CD4-positive, CD25-positive, alpha-beta regulatory T cell (primary cell): Measurements from ENCODE around the gene WWOX. TPM values are rescaled to one million over a fixed set of nuclear protein-coding genes. Genes with fewer than 3 reads are reported as not detected.
A peak's percentile ranks its signal among the peaks of the same experiment; 100 is the strongest.

Experiments used
- ATAC-seq, 2 donors: fragments of 150-1000 bp; cut with Tn5 transposase; one replicate each; pipeline ENCODE4 v1.10.0; 2021; ENCODE audit warnings: low read depth in 2 of 2, moderate number of reproducible peaks in 2 of 2, moderate library complexity in 1 of 2
- DNase-seq, 3 donors: peaks; one replicate each; pipeline versions ENCODE4 v3.0.0 to v3.0.0-alpha.2; 2012 to 2022; ENCODE audit warnings: mixed read lengths in 1 of 3
- H3K27ac ChIP-seq: one replicate; pipeline ENCODE4 v1.7.0; 2013; ENCODE audit warnings: mild to moderate bottlenecking, low read length; ENCODE audit not compliant: insufficient read depth, poor library complexity, severe bottlenecking
- H3K27me3 ChIP-seq: one replicate; pipeline ENCODE4 v1.7.0; 2013; ENCODE audit warnings: low read length; ENCODE audit not compliant: control insufficient read depth, insufficient read depth
- H3K36me3 ChIP-seq: one replicate; pipeline ENCODE4 v1.7.0; 2013; ENCODE audit warnings: mild to moderate bottlenecking, low read length, moderate library complexity; ENCODE audit not compliant: control insufficient read depth, insufficient read depth
- H3K4me1 ChIP-seq: 2 replicates; pipeline ENCODE4 v1.7.0; 2013; ENCODE audit warnings: mild to moderate bottlenecking, low read length; ENCODE audit not compliant: insufficient read depth, control insufficient read depth, poor library complexity, severe bottlenecking
- H3K4me3 ChIP-seq: one replicate; pipeline ENCODE4 v1.7.0; 2013; ENCODE audit warnings: low read depth, mild to moderate bottlenecking, low read length, moderate library complexity
- H3K9me3 ChIP-seq, 2 experiments: 1 replicate in 1 of 2; 2 replicates in 1 of 2; pipeline ENCODE4 v1.7.0; 2013; ENCODE audit warnings: low read length in 2 of 2, mild to moderate bottlenecking in 1 of 2, moderate library complexity in 1 of 2; ENCODE audit not compliant: control insufficient read depth in 2 of 2
- H3K27ac Mint-ChIP-seq, 3 donors: one replicate each; pipeline ENCODE4 v1.8.0; 2020 to 2022; ENCODE audit warnings: mild to moderate bottlenecking in 3 of 3, mixed read lengths in 3 of 3, moderate library complexity in 2 of 3
- H3K27me3 Mint-ChIP-seq: one replicate; pipeline ENCODE4 v1.8.0; 2022; ENCODE audit warnings: mild to moderate bottlenecking, mixed read lengths
- H3K36me3 Mint-ChIP-seq: one replicate; pipeline ENCODE4 v1.8.0; 2020; ENCODE audit warnings: mixed read lengths
- H3K4me1 Mint-ChIP-seq, 4 donors: one replicate each; pipeline ENCODE4 v1.8.0; 2020 to 2022; ENCODE audit warnings: mixed read lengths in 4 of 4, mild to moderate bottlenecking in 1 of 4
- H3K4me3 Mint-ChIP-seq, 4 donors: one replicate each; pipeline ENCODE4 v1.8.0; 2020 to 2022; ENCODE audit warnings: mild to moderate bottlenecking in 4 of 4, mixed read lengths in 4 of 4, moderate library complexity in 3 of 4
- H3K9me3 Mint-ChIP-seq, 7 donors: one replicate each; pipeline ENCODE4 v1.8.0; 2020 to 2022; ENCODE audit warnings: mixed read lengths in 7 of 7, mild to moderate bottlenecking in 3 of 7, moderate library complexity in 2 of 7
- polyA plus RNA-seq, 4 donors: library from polyadenylated mRNA; unstranded; fragments of 300-500 nt; fragmentation: Illumina TruSeq; gene quantifications; one replicate each; pipeline ENCODE4 v1.2.3, GENCODE V29; 2021
- total RNA-seq: library from RNA; stranded (reverse); gene quantifications from one replicate; pipeline ENCODE4 v1.2.3, GENCODE V29; 2022

The WWOX gene
- total and polyA plus RNA-seq, 5 donors from 2014 or later: 10.3 to 18.6 (median 12.8) TPM

DNA sequence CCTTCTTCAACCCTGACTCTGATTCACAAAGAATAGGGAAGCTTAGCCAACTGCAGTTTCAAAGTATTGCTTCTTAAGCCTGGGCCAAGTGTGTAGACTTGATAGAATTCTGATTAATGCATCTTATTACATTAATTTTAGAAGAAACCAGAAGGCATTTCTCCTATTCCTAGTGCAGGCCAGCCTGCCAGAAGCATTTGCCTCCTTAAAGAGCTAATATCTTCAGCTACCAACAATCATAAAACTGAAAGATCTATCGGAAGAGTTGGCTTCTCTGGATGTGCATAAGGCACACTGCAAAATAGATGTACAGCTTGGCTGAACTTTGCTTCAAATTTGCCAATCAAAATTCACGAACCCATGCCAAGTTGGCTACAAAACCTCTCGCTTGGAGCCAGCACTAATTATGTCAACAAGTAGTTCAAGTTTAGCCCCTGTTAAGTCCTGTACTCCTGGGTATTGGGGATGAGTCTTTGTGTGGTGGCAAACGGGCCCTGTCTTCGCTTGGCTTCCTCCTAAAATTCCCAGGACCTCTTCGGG is 717.8 kb downstream of the WWOX start:
- peaks cover 0 to 3% (median 0%) of the 10 kb centered on the region in 7 donors for H3K9me3 Mint-ChIP-seq
- H3K4me3 ChIP-seq: no peak overlapping the region
- ATAC-seq (no peak), DNase-seq (no peak)
- no peaks in the 10 kb centered on the region for H3K36me3 ChIP-seq
- H3K27ac ChIP-seq: no peak overlapping the region
- H3K27me3 ChIP-seq: no peaks in the 10 kb centered on the region
- H3K36me3 Mint-ChIP-seq: no peaks in the 10 kb centered on the region
- H3K4me1 Mint-ChIP-seq: peaks cover 0 to 5% (median 1%) of the 10 kb centered on the region in 4 donors
- H3K4me3 Mint-ChIP-seq: no peak overlapping the region
- no peaks in the 10 kb centered on the region for H3K4me1 ChIP-seq
- no peak overlapping the region for H3K27ac Mint-ChIP-seq
- no peaks in the 10 kb centered on the region for H3K9me3 ChIP-seq
- no peaks in the 10 kb centered on the region for H3K27me3 Mint-ChIP-seq

DNA sequence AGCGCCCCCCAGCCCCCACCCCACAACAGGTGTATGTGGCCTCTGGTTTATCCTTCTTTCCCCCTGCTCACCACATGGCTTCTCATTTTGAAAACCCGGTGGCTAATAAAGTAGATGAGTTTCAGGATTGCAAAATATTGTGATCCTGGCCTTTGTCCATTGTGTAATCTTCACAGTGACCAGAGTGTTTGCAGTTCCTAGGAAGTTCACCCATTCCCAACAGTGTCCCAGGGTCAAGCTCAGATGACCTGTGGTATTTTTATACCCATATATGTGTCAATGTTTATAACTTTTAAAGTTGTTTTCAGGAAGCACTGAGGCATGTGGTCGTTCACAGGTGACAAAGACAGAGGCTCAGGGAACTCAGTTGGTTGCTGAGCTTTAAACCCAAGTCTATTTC is 721.9 kb downstream of the WWOX start:
- H3K9me3 Mint-ChIP-seq: peaks cover 0 to 3% (median 0%) of the 10 kb centered on the region in 7 donors
- no peak overlapping the region for H3K4me3 Mint-ChIP-seq
- Histone ChIP-seq H3K27ac (no peak overlapping the region), H3K4me1 (no peaks in the 10 kb centered on the region), H3K27me3 (no peaks in the 10 kb centered on the region), H3K9me3 (no peaks in the 10 kb centered on the region), H3K4me3 (no peak overlapping the region), H3K36me3 (no peaks in the 10 kb centered on the region)
- no peaks in the 10 kb centered on the region for H3K27me3 Mint-ChIP-seq
- H3K27ac Mint-ChIP-seq: no peak overlapping the region
- H3K36me3 Mint-ChIP-seq: peaks cover 5% of the 10 kb centered on the region
- H3K4me1 Mint-ChIP-seq: peaks cover 0 to 2% (median 0%) of the 10 kb centered on the region in 4 donors
- ATAC-seq: no peak
- no peak for DNase-seq

DNA sequence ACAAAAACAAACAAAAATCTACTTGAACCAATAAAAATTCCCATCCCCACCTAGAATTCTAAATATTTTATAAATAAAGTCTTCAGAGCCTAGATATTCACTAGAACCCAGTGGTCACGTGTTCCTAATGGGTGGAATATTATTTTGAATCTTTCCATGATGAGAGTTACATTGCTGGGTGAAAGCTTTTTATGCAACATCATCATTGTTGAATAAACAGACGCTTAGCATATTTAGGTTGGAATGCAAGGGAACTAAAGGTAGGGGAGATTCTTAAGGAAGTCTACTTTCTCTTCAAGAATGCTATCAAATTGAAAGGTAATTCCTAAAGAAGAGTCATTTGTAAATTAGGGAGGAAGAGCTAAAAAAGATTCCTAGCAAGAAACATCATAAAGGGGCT is 723.1 kb downstream of the WWOX start:
- Mint-ChIP-seq H3K27me3 (no peaks in the 10 kb centered on the region), H3K4me1 (peaks cover 0 to 2% (median 0%) of the 10 kb centered on the region in 4 donors), H3K27ac (no peak overlapping the region), H3K9me3 (peaks cover 0 to 4% (median 0%) of the 10 kb centered on the region in 7 donors), H3K4me3 (no peak overlapping the region), H3K36me3 (peaks cover 5% of the 10 kb centered on the region)
- no peaks in the 10 kb centered on the region for H3K27me3 ChIP-seq
- no peaks in the 10 kb centered on the region for H3K36me3 ChIP-seq
- ATAC-seq: no peak
- H3K9me3 ChIP-seq: no peaks in the 10 kb centered on the region
- DNase-seq: no peak
- no peaks in the 10 kb centered on the region for H3K4me1 ChIP-seq
- H3K4me3 ChIP-seq: no peak overlapping the region
- H3K27ac ChIP-seq: no peak overlapping the region

DNA sequence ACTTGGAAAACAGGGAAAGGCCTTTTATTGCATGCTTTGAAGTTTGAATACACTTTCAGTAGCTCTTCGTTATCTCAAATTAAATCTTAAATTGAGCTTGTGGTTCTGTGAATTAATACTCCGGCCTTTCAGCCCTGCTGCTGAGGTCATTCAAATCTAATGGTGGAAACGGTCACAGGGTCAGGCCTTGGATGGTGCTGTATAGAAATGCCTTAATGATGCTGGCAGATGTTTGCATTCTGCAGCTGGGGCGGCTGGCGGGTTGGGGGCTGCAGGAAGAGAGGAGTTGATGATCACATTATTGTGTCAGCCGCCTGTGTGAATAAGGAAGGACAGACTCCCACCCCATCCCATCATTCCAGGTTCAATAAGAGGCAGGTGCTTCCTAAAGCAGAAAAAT is 723.6 kb downstream of the WWOX start:
- Mint-ChIP-seq H3K9me3 (peaks cover 0 to 4% (median 0%) of the 10 kb centered on the region in 7 donors), H3K36me3 (peaks cover 5% of the 10 kb centered on the region), H3K4me3 (no peak overlapping the region), H3K27me3 (no peaks in the 10 kb centered on the region), H3K27ac (no peak overlapping the region), H3K4me1 (peaks cover 0 to 2% (median 0%) of the 10 kb centered on the region in 4 donors)
- Histone ChIP-seq H3K9me3 (no peaks in the 10 kb centered on the region), H3K36me3 (no peaks in the 10 kb centered on the region), H3K27me3 (no peaks in the 10 kb centered on the region), H3K27ac (no peak overlapping the region), H3K4me3 (no peak overlapping the region), H3K4me1 (no peaks in the 10 kb centered on the region)
- ATAC-seq: no peak
- DNase-seq: no peak

DNA sequence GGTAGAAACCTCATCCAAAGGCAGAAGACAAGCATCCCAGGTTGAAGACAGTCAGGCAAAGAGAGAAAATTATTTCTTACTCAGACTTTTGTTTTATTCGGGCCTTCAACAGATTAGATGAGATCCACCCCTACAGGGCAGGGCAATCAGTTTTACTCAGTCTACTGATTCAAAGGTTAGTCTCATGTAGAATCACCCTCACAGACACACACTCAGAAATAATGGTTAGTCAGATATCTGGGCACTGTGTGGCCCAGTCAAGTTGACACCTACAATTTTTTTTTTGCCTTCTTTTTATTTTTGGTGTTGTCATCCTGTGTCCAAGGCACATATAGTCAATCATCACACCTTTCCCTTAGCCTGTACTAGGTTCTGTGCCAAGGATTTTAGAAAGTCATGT is 729.8 kb downstream of the WWOX start:
- ATAC-seq: no peak
- Mint-ChIP-seq H3K4me3 (no peak overlapping the region), H3K36me3 (peaks cover 3% of the 10 kb centered on the region), H3K4me1 (no peaks in the 10 kb centered on the region), H3K9me3 (peaks cover 0 to 2% (median 0%) of the 10 kb centered on the region in 7 donors), H3K27ac (no peak overlapping the region), H3K27me3 (no peaks in the 10 kb centered on the region)
- H3K36me3 ChIP-seq: no peaks in the 10 kb centered on the region
- H3K27ac ChIP-seq: no peak overlapping the region
- H3K9me3 ChIP-seq: no peaks in the 10 kb centered on the region
- H3K27me3 ChIP-seq: no peaks in the 10 kb centered on the region
- no peak for DNase-seq
- no peak overlapping the region for H3K4me3 ChIP-seq
- no peaks in the 10 kb centered on the region for H3K4me1 ChIP-seq

DNA sequence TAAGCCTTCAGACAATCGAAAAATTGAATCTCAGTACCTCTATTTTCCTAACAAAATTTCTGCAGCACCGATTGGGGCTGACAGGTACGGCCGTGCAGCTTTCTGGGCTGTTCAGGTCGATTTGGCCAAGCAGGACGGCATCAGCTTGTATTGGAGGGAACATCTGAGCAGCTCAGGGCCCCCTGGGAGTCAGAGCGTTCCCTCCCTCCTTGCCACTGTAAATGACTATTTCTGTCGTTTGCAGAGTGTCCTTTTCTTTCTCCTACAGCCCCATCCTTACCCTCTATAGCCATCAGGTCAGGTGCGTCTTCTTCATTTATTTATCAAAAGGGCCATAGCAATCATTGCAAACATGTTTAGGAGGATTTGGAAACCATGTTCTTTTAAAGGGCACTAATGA is 731.1 kb downstream of the WWOX start:
- Histone ChIP-seq H3K4me1 (no peaks in the 10 kb centered on the region), H3K4me3 (no peak overlapping the region), H3K27me3 (no peaks in the 10 kb centered on the region), H3K27ac (no peak overlapping the region), H3K36me3 (no peaks in the 10 kb centered on the region), H3K9me3 (no peaks in the 10 kb centered on the region)
- H3K27ac Mint-ChIP-seq: no peak overlapping the region
- no peak overlapping the region for H3K4me3 Mint-ChIP-seq
- H3K4me1 Mint-ChIP-seq: no peaks in the 10 kb centered on the region
- peaks cover 0 to 2% (median 0%) of the 10 kb centered on the region in 7 donors for H3K9me3 Mint-ChIP-seq
- ATAC-seq: no peak
- no peaks in the 10 kb centered on the region for H3K36me3 Mint-ChIP-seq
- H3K27me3 Mint-ChIP-seq: no peaks in the 10 kb centered on the region
- DNase-seq: no peak

DNA sequence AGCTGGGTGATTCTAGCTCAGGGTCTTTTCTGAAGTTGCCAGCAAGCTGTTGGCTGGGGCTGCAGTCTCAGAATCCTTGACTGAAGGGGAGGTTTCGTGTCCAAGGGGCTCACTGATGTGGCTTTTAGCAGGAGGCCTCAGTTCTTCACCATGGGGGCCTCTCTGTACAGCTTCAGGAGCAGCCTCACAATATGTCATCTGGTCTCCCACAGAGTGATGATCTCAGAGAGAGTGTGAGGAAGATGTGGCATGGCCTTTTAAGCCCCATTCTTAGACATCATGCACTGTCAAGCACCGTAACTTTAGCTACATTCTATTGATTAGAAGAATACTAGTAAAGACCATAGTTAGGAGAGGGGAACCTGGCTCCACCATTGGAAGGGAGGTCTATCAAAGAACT is 732.6 kb downstream of the WWOX start:
- H3K4me1 Mint-ChIP-seq: peaks cover 4 to 10% (median 7%) of the 10 kb centered on the region in 4 donors
- H3K4me3 ChIP-seq: no peak overlapping the region
- H3K27ac ChIP-seq: no peak overlapping the region
- H3K9me3 Mint-ChIP-seq: no peaks in the 10 kb centered on the region
- no peaks in the 10 kb centered on the region for H3K9me3 ChIP-seq
- H3K27me3 Mint-ChIP-seq: no peaks in the 10 kb centered on the region
- H3K27ac Mint-ChIP-seq: no peak overlapping the region
- H3K4me1 ChIP-seq: no peaks in the 10 kb centered on the region
- H3K36me3 Mint-ChIP-seq: no peaks in the 10 kb centered on the region
- no peaks in the 10 kb centered on the region for H3K27me3 ChIP-seq
- no peak overlapping the region for H3K4me3 Mint-ChIP-seq
- ATAC-seq: no peak
- DNase-seq: no peak
- no peaks in the 10 kb centered on the region for H3K36me3 ChIP-seq

DNA sequence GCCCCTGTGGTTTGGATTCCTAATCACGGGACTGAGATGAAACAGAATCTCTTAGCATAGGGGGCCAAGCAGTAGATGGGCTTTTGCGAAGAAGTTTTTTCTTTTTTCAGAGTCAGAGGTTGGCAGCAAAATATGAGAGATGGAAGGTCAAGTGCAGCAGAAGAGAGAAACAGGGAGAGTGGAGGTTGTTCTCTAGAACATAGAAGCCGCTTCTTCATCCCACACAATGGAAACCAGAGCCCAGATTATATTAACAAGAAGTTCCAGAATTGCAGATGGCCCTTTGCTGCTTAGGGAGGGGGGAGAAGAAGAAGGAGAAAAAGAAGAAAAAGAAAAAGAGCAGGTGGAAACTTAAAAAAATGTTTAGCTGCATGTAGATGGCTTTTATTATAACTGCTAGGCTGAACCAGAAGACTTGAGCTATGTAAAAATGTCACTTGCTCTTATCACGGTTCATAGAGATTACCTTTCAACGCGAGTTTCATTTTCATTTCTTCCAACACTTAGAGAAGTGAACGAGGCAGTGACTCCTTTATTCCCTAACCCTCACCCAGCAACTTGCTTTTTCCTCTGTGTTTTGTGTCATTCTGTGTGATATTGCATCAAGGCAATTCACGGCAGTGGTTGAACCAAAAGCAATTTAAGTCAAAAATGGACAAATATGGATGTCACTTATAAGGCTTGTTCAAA is 737.5 kb downstream of the WWOX start:
- Histone ChIP-seq H3K27me3 (no peaks in the 10 kb centered on the region), H3K4me3 (peak overlapping the region; percentile 78), H3K27ac (no peak overlapping the region), H3K4me1 (no peaks in the 10 kb centered on the region), H3K9me3 (no peaks in the 10 kb centered on the region), H3K36me3 (no peaks in the 10 kb centered on the region)
- no peaks in the 10 kb centered on the region for H3K36me3 Mint-ChIP-seq
- H3K27ac Mint-ChIP-seq: peak overlapping the region in 2 of 3 donors; percentile 49 to 70
- peaks cover 4 to 12% (median 8%) of the 10 kb centered on the region in 4 donors for H3K4me1 Mint-ChIP-seq
- peak overlapping the region; percentile 1 to 76 (median 59) for H3K4me3 Mint-ChIP-seq
- H3K27me3 Mint-ChIP-seq: no peaks in the 10 kb centered on the region
- ATAC-seq: no peak
- peak in 2 of 3 donors; percentile 0 to 46 for DNase-seq
- no peaks in the 10 kb centered on the region for H3K9me3 Mint-ChIP-seq
